Adipocyte (in vitro differentiated cells): Measurements from ENCODE around the gene RSAD2.

Experiments used
- DNase-seq: peaks from one replicate; pipeline ENCODE4 v3.0.0-alpha.2; 2015; ENCODE audit warnings: low read depth
- H3K27me3 ChIP-seq: replicated peaks from 2 replicates; pipeline ENCODE4 v1.7.0; 2013; ENCODE audit warnings: mild to moderate bottlenecking, low read length, moderate library complexity; ENCODE audit not compliant: control insufficient read depth, insufficient read depth
- H3K36me3 ChIP-seq: 2 replicates; pipeline ENCODE4 v1.7.0; 2013; ENCODE audit warnings: low read length, mild to moderate bottlenecking, moderate library complexity; ENCODE audit not compliant: control insufficient read depth, insufficient read depth, severe bottlenecking
- H3K4me1 ChIP-seq: 2 replicates; pipeline ENCODE4 v1.7.0; 2013; ENCODE audit warnings: mild to moderate bottlenecking, low read length, moderate library complexity; ENCODE audit not compliant: control insufficient read depth, insufficient read depth
- H3K4me3 ChIP-seq: 2 replicates; pipeline ENCODE4 v1.7.0; 2013; ENCODE audit warnings: mild to moderate bottlenecking, low read length, moderate library complexity
- H3K9ac ChIP-seq: 2 replicates; pipeline ENCODE4 v1.7.0; 2013; ENCODE audit warnings: mild to moderate bottlenecking, low read length, moderate library complexity
- H3K9me3 ChIP-seq: 2 replicates; pipeline ENCODE4 v1.7.0; 2013; ENCODE audit warnings: mild to moderate bottlenecking, low read length, moderate library complexity; ENCODE audit not compliant: control insufficient read depth

Gene RSAD2

DNA sequence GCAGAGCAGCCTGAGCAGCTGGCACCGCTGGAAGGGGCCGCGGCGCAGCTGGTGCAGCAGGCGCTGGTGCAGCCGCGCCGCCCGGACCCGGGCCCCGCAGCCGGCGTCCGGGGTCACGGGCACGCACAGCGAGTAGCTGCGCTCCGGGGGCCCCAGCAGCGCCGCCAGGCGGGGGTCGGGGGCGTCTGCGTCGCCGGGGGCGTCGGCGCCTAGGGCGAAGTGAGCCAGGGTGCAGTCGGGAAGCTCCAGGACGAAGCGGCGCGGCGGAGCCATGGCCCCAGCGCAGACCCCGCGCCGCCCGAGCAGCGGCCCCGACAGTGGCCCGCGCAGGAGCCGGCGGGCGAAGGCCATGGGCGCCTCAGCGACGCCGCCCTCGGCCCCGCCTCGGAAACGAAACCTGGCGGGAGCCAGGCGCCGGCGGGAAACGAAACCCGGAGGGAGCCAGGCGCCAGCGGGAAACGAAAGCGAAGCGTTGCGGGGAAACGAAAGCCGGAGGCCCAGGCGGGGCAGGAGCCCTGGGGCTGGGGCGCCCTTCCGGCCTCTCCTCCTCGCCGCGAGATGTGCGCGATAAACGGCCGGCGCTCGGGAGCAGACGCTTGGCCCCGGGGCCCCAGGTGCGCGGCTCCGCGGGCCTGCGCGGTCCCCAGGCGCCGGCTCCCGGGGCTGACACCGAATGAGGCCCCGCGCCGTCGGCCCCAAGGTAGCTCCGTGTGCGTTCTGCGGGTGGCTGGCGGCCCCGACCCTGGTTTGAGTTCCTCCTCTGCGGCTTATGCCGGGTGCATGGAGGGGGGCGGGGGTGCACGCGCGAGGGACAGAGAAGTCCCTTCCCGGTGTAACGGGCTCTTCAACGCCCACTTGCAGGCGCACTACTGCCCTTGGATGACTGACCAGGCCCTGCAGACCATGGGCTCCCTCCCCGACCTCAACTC is 12.0 kb upstream of the RSAD2 start, which contains the start of gene CMPK2:
Gene CMPK2, minus strand, starts transcription at position 562 of the 929 bp plus-strand sequence. Its CDS starts 211 bp downstream, at position 351.
- Histone ChIP-seq H3K9me3 (no peaks in the 10 kb centered on the region), H3K27me3 (no peaks in the 10 kb centered on the region), H3K4me1 (peaks cover 6% of the 10 kb centered on the region), H3K9ac (peak within 1 kb of the TSS; percentile 72), H3K4me3 (peak within 1 kb of the TSS; percentile 83), H3K36me3 (no peaks in the 10 kb centered on the region)
- DNase-seq, result peak; percentile 86

DNA sequence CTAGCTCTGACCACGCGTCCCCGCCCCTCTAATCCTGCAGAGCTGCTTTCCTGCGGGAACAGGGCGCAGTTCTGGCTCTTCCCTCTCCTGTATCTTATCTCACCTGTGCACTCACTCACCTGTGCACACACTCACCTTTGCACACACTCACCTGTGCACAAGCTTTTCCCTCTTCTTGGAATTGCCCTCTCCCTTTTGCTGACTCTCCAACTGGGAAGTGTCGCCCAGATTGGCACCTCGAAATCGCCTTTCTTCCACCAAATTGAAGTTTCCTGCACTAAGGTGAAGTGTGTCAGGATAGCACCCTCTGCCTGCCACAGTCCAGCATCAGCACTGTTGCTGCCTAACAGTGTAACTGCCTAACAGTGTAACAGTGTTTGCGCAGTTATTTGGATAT is 11.3 kb upstream of the RSAD2 start:
- peak; percentile 34 for DNase-seq

DNA sequence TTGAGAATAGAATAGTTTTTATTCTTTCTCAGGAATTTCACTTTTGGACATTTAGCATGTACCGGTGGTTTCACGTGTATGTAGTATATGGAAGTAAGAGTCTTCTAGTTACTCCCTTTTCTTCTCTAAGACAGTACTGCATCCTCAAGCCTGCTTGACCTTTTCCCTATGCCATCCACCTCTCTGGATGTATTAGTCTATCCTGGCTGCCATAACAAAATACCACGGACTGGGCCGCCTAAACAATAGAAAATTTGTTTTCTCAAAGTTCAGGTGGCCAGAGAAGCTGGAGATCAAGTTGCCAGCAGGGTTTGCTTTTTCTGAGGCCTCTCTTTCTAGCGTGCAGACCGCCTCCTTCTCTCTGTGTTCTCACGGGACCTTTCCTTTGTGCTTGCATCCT is 10.6 kb upstream of the RSAD2 start:
- H3K9me3 ChIP-seq, result no peaks in the 10 kb centered on the region
- no peak overlapping the region for H3K4me3 ChIP-seq
- no peak overlapping the region for H3K9ac ChIP-seq
- H3K36me3 ChIP-seq, result no peaks in the 10 kb centered on the region
- no peaks in the 10 kb centered on the region for H3K27me3 ChIP-seq
- H3K4me1 ChIP-seq, result peaks cover 6% of the 10 kb centered on the region
- DNase-seq, result no peak

More for the DNA sequence above, 11.3 kb upstream of the RSAD2 start:
- Histone ChIP-seq H3K9me3 (no peaks in the 10 kb centered on the region), H3K9ac (peak overlapping the region; percentile 72), H3K4me1 (peaks cover 6% of the 10 kb centered on the region), H3K27me3 (no peaks in the 10 kb centered on the region), H3K36me3 (no peaks in the 10 kb centered on the region), H3K4me3 (peak overlapping the region; percentile 83)

DNA sequence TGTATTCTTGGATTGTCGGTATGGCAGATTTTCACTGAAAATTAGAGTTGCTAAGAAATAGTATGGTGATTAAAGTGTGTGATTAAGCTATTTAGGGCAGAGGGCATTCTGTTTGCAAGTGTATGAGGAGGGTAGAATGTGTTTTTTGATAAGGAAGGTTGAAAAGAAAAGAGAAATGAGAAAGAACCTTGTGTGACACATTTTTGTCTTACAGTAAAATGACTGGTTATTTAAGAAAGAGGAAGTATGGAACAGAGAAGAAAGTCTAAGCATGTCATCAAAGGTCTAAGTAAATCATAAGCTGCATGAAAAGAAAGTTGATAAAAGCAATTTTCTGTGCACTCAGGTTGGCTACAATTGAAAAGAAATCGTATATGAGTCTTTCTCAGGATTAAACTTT is 5.2 kb upstream of the RSAD2 start:
- H3K9ac ChIP-seq, result no peak overlapping the region
- H3K9me3 ChIP-seq, result no peaks in the 10 kb centered on the region
- no peak for DNase-seq
- peaks cover 9% of the 10 kb centered on the region for H3K4me1 ChIP-seq
- H3K27me3 ChIP-seq, result no peaks in the 10 kb centered on the region
- no peak overlapping the region for H3K4me3 ChIP-seq
- H3K36me3 ChIP-seq, result no peaks in the 10 kb centered on the region

DNA sequence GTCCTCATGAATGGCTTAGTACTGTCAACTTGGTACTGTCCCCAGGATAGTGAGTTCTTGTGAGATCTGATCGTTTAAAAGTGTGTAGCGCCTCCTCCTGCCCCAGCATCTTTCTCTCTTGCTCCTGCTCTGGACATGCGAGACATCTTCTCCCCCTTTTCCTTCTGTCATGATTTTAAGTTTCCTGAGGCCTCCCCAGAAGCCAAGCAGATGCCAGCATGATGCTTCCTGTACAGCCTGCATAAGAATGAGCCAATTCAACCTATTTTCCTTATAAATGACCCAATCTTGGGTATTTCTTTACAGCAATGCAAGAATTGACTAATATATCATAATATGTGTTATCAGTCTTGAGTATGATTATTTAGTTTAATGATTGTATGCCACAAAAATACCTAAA is 3.5 kb upstream of the RSAD2 start:
- H3K4me3 ChIP-seq, result no peak overlapping the region
- H3K4me1 ChIP-seq, result peaks cover 17% of the 10 kb centered on the region
- DNase-seq, result no peak

DNA sequence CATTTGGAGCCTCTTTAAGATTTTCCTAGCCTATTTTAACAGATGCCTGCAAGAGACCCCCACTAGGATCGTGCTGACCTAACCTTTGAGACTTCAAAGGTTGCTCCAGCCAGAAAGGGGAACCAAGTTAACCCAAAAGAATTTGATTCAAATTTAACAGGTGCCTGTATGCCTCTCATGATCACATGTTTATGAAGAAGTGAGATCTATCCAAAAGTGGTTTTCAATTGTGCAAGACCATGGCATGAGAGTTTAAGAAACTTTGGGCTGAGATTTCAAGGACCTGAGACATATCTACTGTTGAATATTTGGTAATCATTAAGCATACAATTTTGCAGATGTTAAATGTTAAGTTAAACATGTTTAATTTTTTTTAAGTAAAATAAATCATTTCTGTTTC is 1.3 kb upstream of the RSAD2 start:
- H3K9me3 ChIP-seq, result no peaks in the 10 kb centered on the region
- H3K4me3 ChIP-seq, result no peak overlapping the region
- DNase-seq, result no peak
- no peak overlapping the region for H3K9ac ChIP-seq
- H3K27me3 ChIP-seq, result peaks cover 4% of the 10 kb centered on the region
- H3K36me3 ChIP-seq, result no peaks in the 10 kb centered on the region
- H3K4me1 ChIP-seq, result peaks cover 17% of the 10 kb centered on the region

More for the DNA sequence above, 3.5 kb upstream of the RSAD2 start:
- Histone ChIP-seq H3K27me3 (peaks cover 4% of the 10 kb centered on the region), H3K9ac (no peak overlapping the region), H3K9me3 (no peaks in the 10 kb centered on the region), H3K36me3 (no peaks in the 10 kb centered on the region)

DNA sequence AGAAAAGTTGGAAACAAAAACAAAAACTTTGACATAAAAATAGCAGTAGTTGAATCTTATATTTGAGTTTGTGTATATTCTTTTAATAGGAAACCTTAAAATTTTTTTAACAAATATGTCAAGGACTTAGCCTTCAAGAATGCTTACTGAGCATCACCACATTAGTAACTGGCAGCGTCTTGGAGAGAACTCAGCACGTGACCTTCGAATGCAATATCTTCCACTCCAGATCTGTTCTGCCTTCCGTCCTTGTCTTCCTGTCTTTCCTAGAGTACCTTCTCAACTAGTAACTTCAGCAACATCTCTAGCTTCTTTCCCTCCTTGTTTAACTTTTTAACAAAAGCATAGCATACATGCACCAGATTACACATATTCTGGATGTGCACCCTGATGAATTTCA is 972 bp downstream of the RSAD2 start:
- Histone ChIP-seq H3K4me3 (no peak overlapping the region), H3K9ac (no peak overlapping the region), H3K9me3 (no peaks in the 10 kb centered on the region), H3K27me3 (peaks cover 4% of the 10 kb centered on the region), H3K36me3 (no peaks in the 10 kb centered on the region), H3K4me1 (peaks cover 17% of the 10 kb centered on the region)
- no peak for DNase-seq

DNA sequence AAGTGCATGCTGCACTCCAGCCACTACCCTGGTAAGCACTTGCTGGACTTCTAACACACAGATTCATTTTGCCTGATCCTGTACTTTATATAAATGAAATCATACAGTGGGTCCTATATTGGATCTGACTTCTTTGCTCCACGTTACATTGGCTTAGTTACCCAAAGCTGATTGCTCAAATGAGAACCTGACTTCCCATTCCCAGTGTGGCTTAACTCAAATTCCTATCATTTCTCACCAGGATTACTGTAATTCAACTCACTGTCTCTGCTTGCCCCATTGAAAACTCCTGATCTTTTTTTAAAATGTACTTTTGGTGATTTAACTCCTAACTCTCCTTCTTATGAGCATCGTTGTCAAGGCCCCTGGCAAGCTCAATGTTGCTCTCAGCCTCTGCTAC is 1.4 kb downstream of the RSAD2 start:
- DNase-seq, result peak; percentile 53
- no peaks in the 10 kb centered on the region for H3K9me3 ChIP-seq
- no peak overlapping the region for H3K4me3 ChIP-seq
- H3K4me1 ChIP-seq, result peaks cover 17% of the 10 kb centered on the region
- H3K27me3 ChIP-seq, result peaks cover 4% of the 10 kb centered on the region
- H3K36me3 ChIP-seq, result no peaks in the 10 kb centered on the region
- no peak overlapping the region for H3K9ac ChIP-seq

DNA sequence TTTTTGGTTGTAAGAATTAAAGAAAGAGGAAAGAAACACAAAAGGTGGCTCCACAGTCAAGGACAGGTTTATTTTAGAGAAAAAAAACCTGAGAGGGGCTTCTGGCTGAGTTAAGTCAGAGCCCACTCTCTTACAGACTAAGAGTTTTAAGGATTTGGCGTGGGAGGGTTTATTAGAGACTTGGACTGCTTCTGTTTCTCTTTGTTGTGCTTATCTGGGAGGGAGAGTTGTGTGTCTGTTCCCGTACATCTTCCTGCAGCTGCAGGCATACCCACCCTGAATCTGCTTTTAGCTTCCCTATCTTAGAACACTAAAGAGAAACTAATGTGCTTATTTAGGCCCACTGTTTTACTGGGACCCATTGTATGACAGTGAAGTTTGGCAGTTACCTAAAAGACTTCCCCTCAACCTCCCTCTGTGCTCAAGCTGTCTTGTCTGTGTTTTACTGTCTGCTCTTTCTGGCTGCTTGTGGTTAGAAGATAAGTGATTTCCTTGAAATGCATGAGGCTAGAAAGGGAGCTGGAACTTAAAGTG is 2.7 kb downstream of the RSAD2 start:
- Histone ChIP-seq H3K9me3 (no peaks in the 10 kb centered on the region), H3K9ac (no peak overlapping the region), H3K4me1 (peaks cover 17% of the 10 kb centered on the region), H3K4me3 (no peak overlapping the region), H3K27me3 (peaks cover 4% of the 10 kb centered on the region), H3K36me3 (no peaks in the 10 kb centered on the region)
- DNase-seq, result no peak

DNA sequence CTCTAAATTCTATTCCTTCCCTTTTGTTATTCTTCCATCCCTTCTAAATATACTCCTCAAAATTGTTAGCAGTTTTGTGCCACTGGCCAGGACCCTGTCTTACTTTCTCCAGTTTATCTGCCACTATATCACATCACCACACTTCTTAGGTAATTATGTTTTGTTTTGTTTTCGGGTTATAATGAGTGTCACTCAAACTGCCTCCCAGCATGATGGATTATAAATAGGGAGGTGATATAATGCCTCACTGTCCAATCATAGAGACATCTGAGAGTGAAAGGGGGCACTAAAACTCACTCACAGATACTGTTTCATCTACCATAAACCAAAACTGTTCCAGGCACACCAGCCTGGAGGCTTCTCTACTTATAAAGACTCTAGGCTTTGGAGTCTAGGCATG is 3.5 kb downstream of the RSAD2 start:
- Histone ChIP-seq H3K4me3 (no peak overlapping the region), H3K4me1 (peaks cover 17% of the 10 kb centered on the region), H3K36me3 (no peaks in the 10 kb centered on the region), H3K9ac (no peak overlapping the region), H3K27me3 (peaks cover 4% of the 10 kb centered on the region), H3K9me3 (no peaks in the 10 kb centered on the region)
- no peak for DNase-seq

DNA sequence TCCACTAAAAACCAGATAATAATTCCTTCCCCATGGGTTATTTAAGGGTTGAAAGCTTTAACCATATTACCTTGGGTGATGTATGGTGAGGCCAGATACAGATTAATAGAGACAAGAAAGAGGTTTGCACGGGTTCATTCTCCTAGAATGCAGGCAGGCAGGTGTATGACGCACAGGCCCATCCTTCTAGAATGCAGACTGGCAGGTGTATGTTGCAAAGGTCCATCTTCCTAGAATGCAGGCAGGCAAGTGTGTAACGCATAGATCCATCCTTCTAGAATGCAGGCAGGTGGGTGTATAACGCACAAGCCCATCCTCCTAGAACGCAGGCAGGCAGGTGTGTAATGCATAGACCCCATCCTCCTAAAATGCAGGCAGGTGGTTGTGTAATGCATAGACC is 3.9 kb downstream of the RSAD2 start:
- Histone ChIP-seq H3K27me3 (peaks cover 4% of the 10 kb centered on the region), H3K4me3 (no peak overlapping the region), H3K9me3 (no peaks in the 10 kb centered on the region), H3K4me1 (peaks cover 17% of the 10 kb centered on the region), H3K36me3 (no peaks in the 10 kb centered on the region), H3K9ac (no peak overlapping the region)
- no peak for DNase-seq
